Measurements from ENCODE around the gene HYOU1.
"Not testable (repeated sequence)": the region's sequence is repeated elsewhere in the genome, so short reads cannot be mapped to it uniquely, and the experiment has no call there.

The HYOU1 gene

DNA sequence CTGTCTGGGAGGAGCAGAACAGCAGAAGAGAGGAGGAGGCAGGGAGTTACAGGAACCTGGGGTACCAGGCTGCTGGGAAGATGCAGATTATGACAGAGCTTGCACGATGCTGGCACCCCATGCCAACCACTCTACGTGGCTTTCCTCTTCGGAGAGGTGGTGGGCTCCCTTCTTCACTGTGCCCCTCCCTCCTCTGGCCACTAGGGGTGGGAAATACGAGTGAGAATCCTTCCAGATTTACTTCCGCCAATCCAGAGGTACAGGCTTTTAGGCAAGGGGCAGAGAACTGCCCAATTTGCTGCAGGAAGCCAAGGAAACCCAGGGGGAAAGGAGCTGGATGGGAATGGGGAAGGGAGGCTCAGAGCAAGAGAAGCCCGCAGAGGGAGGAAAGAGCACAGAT is 12.3 kb downstream of the HYOU1 start:
- no peak for DNase-seq (ENCODE audit: extremely low read depth, low read depth)
- TF ChIP-seq, protein P1, sequence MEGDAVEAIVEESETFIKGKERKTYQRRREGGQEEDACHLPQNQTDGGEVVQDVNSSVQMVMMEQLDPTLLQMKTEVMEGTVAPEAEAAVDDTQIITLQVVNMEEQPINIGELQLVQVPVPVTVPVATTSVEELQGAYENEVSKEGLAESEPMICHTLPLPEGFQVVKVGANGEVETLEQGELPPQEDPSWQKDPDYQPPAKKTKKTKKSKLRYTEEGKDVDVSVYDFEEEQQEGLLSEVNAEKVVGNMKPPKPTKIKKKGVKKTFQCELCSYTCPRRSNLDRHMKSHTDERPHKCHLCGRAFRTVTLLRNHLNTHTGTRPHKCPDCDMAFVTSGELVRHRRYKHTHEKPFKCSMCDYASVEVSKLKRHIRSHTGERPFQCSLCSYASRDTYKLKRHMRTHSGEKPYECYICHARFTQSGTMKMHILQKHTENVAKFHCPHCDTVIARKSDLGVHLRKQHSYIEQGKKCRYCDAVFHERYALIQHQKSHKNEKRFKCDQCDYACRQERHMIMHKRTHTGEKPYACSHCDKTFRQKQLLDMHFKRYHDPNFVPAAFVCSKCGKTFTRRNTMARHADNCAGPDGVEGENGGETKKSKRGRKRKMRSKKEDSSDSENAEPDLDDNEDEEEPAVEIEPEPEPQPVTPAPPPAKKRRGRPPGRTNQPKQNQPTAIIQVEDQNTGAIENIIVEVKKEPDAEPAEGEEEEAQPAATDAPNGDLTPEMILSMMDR (IDR thresholded peaks at IDR 0.05; ENCODE audit: low read depth, low read length, missing control alignments): peak; percentile 25

DNA sequence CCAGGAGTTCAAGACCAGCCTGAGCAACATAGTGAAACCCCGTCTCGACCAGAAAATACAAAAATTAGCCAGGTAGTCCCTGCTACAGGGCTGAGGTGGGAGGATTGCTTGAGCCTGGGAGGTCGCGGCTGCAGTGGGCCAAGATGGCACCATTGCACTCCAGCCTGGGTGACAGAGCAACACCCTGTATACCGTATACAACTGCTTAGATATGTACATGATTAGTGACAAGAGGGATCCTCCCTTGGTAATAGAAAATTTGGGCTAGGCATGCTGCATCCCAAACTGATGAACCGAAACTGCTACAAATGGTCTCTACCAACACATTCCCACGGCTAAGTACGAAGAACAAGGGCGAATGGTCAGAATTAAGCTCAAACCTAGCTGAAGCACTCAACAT is 14.1 kb downstream of the HYOU1 start:
- no peak overlapping the region for H3K4me3 ChIP-seq (replicated peaks; ENCODE audit: low read depth, low read length)
- TF ChIP-seq, protein P1 (IDR thresholded peaks at IDR 0.05; ENCODE audit: low read depth, low read length, missing control alignments): no peak
- DNase-seq (ENCODE audit: extremely low read depth, low read depth): no peak

More for the DNA sequence above, 12.3 kb downstream of the HYOU1 start:
- no peak overlapping the region for H3K4me3 ChIP-seq (replicated peaks; ENCODE audit: low read depth, low read length)

DNA sequence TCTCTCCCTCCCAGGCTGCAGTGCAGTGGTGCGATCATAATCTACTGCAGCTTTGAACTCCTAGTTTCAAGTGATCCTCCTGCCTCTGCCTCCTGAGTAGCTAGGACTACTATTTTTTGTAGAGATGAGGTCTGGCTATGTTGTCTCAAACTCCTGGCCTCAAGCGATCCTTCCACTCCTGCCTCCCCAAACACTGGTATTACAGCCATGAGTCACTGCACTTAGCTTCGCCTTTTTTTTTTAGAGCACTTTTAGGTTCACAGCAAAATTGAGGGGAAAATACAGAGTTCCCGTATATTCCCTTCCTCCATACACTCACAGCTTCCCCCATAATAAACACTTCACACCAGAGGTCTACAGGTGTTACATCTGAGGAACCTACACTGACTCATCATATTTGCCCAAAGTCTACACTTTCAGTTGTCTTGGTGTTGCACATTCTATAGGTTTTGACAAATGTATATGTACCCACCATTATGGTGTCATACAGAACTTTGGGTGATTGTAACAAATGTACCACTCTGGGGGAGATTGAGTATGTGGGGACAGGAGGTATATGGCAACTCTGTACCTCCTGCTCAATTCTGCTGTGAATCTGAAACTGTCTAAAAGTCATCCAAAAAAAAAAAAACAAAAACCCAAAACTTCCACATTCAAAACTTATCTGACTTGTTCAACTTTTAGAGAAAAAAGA is 15.0 kb downstream of the HYOU1 start:
- TF ChIP-seq, protein P1 (IDR thresholded peaks at IDR 0.05; ENCODE audit: low read depth, low read length, missing control alignments): no peak
- H3K4me3 ChIP-seq (replicated peaks; ENCODE audit: low read depth, low read length): no peak overlapping the region
- no peak for DNase-seq (ENCODE audit: extremely low read depth, low read depth)

DNA sequence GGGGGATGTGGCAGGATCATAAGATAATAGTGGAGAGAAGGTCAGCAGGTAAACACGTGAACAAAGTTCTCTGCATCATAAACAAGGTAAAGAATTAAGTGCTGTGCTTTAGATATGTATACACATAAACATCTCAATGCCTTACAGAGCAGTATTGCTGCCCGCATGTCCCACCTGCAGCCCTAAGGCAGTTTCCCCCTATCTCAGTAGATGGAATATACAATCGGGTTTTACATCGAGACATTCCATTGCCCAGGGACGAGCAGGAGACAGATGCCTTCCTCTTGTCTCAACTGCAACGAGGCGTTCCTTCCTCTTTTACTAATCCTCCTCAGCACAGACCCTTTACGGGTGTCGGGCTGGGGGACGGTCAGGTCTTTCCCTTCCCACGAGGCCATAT is 17.5 kb downstream of the HYOU1 start:
- not testable (repeated sequence) for DNase-seq (ENCODE audit: extremely low read depth, low read depth); H3K4me3 ChIP-seq (replicated peaks; ENCODE audit: low read depth, low read length)

DNA sequence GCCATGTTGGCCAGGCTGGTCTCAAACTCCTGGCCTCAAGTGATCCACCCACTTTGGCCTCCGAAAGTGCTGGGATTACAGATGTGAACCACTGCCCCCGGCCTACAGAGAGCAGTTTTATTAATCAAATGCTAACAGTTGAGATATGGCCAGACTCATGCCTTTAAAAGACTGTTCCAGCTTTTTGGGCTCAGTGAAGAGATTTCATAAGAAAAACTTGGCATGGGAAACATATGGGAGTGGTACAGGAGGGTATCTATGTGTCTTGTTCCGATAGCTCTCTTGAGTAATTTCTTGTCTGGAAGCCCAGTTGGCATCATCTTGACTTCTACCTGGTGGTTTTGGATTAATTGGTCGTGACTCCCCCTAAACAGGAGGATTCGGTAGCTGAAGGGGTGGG is 18.1 kb downstream of the HYOU1 start:
- no peak overlapping the region for H3K4me3 ChIP-seq (replicated peaks; ENCODE audit: low read depth, low read length)
- no peak for DNase-seq (ENCODE audit: extremely low read depth, low read depth)
- TF ChIP-seq, protein P1 (IDR thresholded peaks at IDR 0.05; ENCODE audit: low read depth, low read length, missing control alignments): no peak

DNA sequence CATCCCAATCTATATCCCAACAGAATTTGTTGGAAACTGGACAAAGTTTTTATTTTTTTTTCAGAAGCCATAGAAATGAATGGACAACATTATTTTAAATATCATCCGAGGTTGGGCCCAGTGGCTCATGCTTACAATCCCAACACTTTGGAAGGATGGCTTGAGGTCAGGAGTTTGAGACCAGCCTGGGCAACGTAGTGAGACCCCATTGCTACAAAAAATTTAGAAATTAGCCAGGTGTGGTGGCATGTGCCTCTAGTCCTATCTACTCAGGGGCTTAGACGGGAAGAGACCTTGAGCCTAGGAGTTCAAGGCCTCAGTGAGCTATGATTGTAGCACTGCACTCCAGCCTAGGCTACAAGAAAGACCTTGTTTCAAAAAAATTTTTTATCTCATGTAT is 22.2 kb downstream of the HYOU1 start:
- H3K4me3 ChIP-seq (replicated peaks; ENCODE audit: low read depth, low read length): no peak overlapping the region
- TF ChIP-seq, protein P1 (IDR thresholded peaks at IDR 0.05; ENCODE audit: low read depth, low read length, missing control alignments): no peak
- DNase-seq (ENCODE audit: extremely low read depth, low read depth): no peak

DNA sequence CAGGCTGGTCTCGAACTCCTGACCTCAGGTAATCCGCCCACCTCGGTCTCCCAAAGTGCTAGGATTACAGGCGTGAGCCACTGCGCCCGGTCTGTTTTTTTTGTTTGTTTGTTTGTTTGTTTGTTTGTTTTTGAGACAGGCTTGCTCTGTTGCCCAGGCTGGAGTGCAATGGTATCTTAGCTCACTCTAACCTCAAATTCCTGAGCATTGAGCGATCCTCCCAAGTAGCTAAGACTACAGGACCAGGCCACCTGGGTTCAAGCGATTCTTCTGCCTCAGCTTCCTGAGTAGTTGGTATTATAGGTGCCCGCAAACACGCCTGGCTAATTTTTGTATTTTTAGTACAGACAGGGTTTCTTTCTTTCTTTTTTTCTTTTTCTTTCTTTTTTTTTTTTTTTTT is 23.6 kb downstream of the HYOU1 start:
- not testable (repeated sequence) for DNase-seq (ENCODE audit: extremely low read depth, low read depth); H3K4me3 ChIP-seq (replicated peaks; ENCODE audit: low read depth, low read length)

DNA sequence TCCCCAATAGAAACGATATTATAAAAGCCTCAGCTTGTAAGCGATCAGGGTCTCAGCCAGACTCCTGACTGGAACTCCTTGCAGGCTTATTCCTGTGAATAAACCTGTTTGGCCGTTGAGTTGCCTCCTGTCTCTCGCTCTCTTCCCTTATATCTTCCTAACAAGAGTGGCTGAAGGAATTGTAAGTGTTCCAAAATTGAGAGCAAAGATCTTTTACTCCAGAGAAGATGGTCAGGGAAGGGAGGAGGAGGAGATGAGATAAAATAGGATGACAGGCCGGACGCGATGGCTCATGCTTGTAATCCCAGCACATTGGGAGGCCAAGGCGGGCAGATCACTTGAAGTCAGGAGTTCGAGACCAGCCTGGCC is 25.1 kb downstream of the HYOU1 start:
- TF ChIP-seq, protein P1 (IDR thresholded peaks at IDR 0.05; ENCODE audit: low read depth, low read length, missing control alignments): no peak
- no peak overlapping the region for H3K4me3 ChIP-seq (replicated peaks; ENCODE audit: low read depth, low read length)
- no peak for DNase-seq (ENCODE audit: extremely low read depth, low read depth)
